ENCODE results near the gene FGF9.

The FGF9 gene

DNA sequence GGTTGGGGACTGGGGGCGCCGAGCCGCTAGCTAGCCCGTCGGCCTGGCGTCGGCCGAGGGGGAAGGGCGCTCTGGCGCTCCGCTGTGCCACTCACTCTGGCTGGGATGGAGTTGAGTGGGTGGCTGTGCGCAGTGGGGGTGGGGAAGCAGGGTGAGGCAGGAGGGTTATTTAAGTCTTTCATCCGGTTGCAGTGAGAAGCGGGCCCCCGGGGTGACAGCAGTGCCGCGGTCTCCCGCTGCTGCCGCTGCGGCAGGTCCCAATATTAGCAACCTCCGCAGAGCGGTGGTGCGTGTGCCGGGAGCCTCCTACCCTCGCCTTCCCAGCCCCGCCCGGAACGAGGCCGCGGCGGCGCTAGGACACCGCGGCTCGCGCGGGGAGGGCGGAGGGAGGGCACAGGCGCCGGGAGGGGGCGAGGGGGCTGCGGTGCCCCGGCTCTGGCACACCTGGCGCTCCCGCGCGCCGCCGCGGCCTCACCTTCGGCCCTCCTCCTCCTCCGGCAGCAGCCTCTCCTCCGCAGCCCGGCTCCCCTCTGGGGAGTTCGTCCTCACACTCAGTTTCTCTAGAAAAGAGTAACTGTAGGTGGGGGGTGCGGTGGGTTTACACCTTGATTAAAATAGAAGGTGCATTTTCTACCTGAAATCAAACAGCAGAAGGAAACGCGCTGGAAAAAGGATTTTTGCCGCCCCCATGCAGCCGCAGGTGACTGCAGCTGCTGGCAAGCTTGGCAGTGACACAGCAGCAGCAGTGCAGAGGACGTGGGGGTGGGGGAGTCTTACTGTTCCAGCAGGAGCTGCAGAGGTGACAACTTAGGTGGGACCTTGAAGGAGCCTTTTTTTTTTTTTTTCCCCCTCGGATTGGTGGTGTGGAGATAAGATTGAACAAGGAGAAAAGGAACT is 4.5 kb downstream of the FGF9 start:
- DNase-seq, result no peak

DNA sequence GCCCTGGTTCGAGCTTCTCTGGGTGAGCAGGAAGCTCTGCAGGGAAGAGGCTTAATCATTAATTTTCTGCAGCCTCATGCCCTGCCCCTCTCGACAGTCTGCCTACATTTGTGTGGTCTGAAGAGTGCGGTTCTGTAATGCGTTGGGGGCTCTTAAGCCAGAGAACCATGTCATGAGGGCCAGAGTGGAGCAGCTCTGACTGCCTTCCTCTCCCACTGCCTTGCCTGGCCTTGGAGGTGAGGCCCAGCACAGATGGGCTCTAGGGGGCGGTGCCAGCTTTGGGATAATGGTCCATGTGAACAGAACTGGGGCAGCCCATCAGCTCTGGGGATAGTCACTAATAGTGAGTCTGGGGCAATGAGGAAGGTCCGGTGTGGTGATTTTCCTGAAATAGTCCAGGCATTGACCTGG is 5.7 kb downstream of the FGF9 start:
- DNase-seq, result no peak

DNA sequence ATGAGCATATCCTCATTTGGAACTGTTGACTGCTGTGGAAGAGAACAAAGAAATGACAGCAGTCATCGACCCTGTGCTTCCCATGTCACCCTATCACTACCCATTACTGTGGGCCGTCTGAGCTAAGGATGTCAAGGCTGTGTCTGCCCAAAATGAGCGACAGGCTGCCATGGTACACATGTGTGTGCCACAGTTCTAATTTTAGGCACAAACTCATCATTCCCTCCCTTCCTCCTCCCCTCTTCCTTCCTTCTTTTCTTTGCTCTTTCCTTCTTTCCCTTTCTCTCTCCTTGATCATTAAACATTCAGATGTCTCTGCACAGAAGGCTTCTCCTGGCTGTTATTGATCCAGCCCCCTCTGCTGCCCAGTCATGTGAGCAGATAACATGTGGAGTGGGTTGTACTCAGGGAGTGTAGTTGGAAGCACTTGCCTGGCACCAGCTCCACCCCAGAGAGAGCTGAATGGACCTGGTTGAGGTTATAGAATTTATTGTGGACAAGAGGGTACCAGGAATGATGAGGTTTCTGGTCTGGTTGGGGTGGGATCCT is 6.3 kb downstream of the FGF9 start:
- no peak for DNase-seq

DNA sequence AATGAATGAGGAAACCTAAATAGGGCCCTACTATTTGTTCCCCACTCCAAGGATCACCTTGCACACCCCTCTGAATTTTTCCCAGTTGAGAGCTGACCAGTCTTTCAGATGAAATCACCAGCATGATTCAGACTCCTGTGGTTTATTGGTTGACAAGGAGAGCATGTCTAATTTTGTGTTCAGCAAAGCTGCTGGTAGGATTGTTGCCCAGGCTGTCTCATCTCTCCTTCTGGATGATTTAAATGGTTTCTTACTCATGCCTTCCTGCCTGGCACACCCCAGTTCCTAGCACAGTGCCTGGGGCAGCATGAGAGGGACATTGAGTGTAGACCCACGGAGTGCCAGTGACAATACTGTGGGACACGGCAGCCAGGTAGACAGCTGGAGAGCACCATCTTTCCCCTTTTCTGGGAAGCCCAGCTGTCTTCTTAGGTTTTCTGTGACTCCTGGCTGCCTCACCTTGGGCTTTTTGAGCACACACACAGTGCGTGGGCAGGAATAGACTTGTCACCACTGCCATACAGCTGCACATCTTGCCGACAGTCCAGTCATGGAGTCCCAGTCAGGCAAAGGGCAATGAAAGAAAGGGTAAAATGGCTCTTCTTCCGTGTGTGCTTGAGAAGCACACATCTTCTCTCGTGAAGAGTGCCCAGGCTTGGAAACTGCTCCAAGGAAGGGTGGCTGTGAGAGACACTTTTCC is 12.3 kb downstream of the FGF9 start:
- DNase-seq, result no peak

DNA sequence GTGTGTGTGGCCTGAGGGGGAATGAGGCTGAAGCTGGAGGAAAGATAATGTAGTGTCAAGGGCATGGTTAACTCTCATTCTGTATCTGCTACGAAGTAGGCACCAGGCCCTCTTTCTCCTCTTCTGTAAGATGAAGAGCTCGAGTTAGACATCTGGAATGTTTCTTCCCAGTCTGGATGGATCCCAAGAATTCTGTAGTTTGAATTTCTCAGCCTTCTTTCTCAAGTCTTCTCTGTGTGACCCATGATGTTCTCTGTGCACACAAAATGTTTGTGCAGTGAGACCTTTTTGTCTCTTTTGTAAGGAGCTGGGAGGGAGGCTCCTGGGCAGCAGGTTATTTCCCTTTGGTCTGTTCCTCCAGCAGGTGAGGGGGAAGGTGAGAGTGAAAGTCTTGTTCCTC is 13.7 kb downstream of the FGF9 start:
- DNase-seq, result no peak

DNA sequence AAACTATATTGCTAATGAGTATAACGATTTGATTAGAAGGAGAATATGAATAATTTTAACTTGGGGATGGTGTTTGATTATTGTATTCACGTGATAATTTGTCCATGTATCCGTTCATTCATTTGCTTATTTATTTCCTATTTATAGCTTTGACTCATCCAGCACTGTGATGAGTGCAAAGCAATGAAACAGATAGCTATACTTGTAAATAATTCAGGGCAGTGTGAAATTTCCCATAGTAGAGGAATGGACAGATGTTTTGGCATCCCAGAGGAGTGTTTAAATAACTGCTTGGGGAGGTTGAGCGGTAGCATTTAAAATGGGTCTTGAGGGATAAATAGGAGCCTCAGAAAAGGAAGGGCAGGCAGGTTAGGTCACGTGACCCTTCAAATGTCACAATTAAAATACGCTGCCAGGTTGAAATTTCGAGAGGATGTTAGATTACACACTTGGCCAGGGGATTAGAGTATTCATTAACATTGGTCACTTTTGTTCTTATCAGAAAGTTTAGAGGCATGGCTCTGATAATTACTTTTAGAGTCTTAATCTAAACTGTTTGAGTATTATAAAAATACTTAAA is 14.7 kb downstream of the FGF9 start:
- no peak for DNase-seq

DNA sequence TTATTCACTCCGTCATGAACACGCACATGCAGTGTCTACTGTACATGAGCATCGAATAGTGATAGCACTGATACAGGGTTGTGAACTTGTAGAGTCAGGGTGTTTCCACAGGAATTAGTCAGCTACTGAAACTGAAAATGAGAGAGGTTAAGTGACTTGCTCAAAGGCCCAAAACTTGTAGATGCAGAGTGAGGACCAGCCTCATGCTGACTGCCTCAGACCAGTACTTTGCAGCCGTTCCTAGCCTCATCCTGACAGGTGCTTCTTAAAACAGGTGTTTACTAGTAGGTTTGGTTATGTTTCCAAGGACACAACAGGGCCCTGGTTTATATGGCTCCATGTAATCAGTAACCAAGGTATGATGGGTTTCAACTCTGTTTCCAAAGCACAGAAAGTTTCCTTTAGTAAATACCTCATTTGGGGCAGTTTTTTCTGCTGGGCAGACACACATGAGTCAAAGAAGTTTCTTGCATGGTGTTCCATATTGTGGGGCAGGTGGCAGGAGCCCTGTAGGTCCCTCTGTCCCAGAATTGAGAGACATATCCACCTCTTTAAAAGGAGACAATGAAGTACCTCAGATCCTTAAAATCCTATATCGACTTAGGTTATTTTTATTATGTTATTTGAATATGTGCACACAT is 16.0 kb downstream of the FGF9 start:
- no peak for DNase-seq

DNA sequence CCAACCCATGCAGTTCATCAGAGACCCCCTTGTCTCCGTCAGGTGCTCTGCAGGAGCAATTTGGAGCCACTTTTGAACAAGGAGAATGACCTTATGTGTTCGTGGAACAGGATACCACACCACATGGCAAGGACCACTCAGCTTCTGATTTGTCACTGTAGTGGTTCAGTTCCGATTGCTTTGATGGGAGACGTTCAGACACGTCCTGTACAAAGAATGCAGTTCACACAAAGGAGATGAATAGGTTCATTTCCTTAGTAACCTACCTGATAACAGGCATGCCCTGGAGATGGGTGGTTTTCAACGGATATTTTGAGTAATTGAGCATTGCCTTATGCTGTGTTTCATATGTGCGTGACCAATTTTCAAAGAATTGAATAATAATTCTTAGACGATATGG is 17.2 kb downstream of the FGF9 start:
- no peak for DNase-seq

DNA sequence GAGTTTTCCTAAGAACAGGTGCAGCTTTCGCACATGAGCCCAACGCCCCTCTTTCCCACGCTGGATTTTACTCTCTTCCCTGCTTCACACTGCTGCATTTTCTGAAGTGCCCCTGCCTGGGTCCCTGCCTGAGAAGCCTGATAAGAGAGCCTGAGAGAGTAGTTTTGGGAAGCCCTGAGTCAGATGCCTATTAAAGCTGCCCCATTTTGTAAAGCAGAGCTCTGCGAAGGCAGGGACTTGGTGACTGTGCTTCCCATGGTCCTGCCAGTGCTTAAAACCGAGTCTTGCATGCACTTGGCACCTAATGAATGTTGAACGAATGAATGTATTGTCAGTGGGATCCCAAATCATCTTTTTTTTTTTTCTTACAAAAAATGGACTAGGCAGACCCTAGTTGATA is 18.2 kb downstream of the FGF9 start:
- no peak for DNase-seq

DNA sequence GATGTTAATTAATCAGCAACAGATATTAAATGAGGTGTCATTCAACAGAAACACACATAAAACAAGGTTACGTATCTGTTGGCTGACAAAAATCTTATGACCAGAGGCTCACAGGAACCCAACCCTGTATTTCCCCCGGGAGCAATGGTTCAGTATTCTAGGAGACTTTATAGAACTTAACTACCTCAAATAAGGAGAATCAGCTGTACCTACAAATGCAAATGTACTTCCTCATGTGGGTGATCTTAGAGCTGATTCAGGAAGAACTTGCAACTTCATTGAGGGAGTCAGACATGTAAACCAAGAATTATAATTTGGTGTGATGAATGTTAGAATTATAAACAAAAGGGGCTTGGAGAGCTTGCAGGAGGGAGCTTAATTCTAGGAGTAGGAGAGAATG is 20.1 kb downstream of the FGF9 start:
- no peak for DNase-seq

DNA sequence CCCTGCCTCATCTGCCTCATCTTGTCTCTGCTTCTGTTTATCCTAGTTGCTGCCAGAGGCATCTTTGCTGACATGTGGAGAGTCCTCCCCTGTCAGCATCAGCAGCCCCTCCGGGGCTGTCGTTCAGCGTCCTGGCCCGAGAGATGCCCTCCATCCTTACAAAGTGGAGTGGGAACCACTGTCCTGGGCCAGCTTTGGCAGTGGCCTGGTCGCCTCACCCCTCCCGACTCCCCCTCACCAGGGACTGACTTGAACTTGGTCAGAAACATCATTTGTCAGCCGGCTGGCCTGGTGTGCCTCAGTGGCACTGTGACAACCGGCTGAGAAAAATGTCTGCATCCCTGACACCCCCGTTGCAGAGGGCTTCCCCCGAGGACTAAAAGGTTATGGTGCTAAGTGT is 20.6 kb downstream of the FGF9 start:
- no peak for DNase-seq

DNA sequence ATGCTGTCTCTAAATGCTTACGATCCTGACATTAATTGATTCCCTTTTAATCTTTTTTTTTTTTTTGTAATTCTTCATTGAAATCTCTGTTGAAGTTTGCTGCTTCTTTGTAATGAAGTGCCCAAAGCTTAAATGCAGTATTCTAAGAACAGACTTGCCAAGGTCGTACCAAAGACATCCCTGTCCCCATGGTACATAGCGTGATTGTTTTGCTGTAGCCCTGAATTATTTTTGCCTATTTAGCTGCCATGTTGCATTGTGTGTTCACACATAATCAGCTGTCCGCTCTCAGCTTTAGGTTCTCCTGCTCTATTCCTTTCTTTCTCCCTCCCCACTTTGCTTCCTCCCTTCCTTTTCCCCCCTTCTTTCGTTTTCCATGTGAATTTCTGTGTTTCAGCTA is 21.1 kb downstream of the FGF9 start:
- no peak for DNase-seq

DNA sequence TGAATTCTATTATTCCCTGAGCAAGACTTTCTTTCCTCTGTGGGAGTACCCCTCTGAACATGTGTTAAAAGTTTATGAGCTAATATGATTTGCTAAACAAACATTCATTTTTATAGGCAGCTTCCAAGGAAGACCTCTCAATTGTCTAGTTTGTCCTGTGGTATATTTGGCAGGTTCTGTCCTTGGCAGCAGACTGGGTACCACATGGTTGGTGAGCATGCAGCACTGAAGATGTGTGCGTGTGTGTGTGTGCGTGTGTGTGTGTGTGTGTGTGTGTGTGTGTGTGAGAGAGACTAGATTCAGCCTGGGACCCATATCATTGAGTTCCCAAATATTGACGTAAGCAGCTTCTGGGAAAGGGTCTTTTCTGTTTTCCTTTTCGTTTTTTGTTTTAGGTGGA is 24.0 kb downstream of the FGF9 start:
- no peak for DNase-seq

DNA sequence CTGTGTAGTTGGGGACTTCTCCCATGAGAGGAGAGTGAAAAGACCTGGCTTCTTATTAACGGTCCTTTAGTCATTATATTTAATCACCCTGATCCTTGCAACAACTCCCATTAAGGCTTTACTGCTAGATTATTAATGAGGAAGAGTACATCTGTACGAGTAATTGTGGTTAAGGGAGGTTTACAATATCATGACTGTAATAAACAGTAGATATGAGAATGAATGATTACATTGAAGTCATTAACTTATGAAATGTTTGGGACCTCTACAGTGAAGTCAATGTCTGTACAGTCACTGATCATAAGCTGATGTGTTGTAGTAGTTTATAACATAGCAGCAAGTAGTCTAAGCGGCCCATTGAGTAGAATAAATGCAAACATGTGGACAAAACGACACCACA is 24.7 kb downstream of the FGF9 start:
- DNase-seq, result no peak

DNA sequence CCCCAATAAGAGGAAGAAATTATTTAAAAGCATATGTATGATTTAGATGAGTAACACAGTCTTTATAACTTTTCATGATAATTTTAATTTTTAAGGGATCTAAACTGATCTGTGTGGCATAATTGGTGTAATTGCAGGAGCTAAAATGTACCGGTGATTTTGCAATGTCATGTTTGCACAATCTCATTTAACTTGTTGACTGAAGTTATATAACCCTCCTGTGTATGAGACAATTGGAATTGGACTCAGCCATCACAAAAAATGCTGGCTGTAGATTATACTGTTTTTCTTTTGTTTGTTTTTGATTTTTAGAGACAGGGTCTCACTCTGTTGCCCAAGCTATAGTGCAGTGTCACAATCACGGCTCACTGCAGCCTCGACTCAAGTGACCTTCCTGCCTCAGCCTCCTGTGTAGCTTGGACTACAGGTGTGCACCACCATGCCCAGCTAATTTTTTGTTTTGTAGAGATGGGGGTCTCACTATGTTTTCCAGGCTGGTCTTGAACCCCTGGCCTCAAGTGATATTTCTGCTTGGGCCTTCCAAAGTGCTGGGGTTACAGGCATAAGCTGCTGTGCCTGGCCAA is 26.1 kb downstream of the FGF9 start:
- peak; percentile 14 for DNase-seq

DNA sequence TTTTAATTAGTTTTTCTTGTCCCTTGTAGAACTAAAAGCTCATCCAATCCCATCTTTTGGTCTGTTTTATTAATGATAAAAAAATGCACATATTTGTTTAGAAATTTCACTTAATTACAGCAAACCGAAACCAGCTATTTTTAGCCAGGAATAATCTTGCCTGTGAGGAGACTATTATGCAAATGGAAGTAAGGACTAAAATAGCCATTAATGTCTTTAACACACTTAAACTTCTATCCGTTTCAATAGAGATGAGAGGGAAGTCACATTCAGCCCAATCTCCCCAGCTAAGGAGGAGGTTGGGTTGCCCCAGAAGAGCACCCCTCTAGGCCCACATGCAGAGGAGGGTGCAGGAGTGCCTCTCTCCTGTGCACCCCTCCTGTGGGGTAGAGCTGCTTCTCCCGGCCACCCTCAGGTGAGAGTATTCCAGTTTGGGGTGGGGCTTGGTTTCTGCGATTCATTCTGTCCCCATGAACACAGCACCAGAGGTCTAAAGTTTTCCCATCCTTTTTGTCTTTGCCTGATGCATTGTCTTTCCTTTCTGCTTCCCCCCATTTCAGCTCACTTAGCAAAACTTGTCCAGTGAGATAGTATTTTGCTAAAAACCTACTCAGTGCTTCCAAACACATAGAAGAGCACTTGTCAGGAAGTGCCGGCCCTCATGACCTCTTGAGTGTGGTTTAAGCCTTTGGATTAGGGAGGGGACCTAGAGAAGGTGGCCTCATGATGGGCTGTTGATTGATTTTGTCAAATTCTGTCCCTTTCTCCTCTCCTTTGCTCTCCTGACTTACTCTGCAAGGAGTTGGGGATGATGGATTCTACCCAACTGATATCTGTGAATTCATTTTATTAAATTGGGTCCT is 28.2 kb downstream of the FGF9 start:
- DNase-seq, result no peak

DNA sequence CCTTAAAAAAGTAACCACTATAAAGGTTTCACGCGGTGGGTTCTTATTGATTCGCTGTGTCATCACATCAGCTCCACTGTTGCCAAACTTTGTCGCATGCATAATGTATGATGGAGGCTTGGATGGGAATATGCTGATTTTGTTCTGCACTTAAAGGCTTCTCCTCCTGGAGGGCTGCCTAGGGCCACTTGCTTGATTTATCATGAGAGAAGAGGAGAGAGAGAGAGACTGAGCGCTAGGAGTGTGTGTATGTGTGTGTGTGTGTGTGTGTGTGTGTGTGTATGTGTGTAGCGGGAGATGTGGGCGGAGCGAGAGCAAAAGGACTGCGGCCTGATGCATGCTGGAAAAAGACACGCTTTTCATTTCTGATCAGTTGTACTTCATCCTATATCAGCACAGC is 30.6 kb downstream of the FGF9 start:
- no peak for DNase-seq

DNA sequence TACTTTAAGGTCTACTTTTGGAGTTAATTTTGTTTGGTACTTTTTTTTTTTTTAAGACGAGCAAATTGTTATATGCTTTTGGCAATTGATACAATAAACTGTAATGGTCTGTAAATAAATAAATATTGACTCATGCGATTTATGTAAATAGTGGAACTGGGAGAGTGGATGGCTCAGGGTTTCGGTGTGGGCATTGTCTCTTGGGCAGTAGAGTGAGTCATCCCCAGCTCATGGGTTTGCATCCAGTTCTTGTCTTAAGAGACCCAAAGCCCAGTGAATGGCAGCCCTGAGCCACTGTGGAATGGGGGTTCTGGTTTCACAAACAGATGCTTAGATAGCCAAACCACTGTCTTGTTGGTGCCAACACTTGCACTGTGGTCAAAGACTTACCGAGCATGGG is 33.0 kb downstream of the FGF9 start:
- no peak for DNase-seq

DNA sequence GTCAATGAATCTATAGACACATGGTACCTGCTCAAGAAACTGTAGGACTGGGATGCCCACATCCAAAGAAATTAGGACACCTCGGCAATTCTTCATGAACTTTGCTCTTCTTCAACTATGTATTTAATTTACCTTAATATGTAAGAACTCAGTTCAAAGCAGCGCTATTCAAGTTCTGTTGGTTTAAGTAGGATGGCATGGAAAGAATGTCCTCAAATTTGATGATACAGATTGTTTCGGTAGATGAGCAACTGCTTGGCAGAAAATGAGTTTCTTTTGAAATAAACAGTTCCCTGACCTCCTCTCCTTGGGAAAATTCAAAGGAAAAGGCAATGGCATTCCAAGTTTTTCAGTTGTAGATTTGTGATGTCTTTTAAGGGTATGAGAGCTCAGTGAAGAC is 36.7 kb downstream of the FGF9 start:
- DNase-seq, result no peak

DNA sequence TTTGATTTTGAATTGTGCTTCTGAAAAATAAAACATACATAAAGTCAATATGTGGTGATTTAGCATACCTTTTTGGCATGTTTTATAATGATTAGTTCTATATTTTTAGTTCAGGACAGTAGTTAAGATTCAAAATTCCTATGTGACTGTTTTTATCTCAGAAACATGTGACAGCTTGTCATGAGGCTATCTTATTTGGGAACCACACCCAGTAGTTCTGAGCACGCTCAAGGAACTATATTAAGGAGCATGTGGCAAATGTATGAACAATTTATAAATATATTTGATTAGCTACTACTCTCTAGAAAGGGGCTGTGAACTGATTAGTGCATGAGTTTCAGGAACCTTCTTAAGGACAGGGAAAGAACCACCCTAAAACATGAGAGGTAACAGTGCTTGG is 38.8 kb downstream of the FGF9 start:
- no peak for DNase-seq

DNA sequence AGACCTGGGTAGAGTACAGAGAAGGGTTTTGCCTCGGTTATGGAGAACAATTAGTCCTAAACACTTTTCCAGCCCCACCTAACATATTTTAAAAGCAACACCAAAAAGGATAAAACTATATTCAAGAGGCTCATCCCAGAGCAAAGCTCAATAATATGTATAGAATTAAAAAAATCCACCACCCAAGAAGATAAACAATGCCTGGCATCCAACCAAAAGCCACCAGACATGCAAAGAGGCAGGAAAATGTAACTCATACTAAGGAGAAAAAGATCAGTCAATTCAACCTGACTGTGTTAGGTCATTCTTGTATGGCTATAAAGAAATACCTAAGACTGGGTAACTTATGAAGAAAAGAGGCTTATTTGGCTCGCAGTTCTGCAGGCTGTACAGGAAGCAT is 39.3 kb downstream of the FGF9 start:
- no peak for DNase-seq

DNA sequence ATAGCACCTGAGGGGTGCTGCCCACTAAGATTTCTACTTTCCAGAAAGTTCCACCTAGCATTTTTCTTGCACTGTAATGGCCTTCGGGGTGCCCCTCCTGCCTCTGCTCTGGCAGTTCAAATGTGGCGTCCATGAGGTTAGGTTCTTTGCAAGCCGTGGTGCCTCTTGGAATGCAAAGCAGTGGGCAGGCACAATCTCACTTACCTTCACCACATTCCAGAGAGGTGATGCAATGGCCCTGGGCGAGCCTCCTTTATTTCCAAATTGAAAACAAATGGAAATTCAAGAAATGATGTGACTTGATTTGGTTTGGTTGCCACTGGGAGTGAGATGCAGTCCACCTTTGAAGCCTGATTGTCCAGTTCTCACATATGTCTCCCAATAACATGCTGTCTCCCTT is 46.9 kb downstream of the FGF9 start:
- no peak for DNase-seq
